Activated T-helper 9 cell treated with anti-CD3 and anti-CD28 coated beads, Interleukin-2, amount 50 U/mL, for 16 hours (primary cell): Measurements from ENCODE around the gene PKNOX2.

Experiments used
- DNase-seq: peaks from one replicate; pipeline ENCODE4 v3.0.0-alpha.2; 2020; ENCODE audit warnings: low read depth

The PKNOX2 gene

GRCh38 chr11:125360066-125360465 is 195.5 kb downstream of the PKNOX2 start:
- DNase-seq = no peak

DNA sequence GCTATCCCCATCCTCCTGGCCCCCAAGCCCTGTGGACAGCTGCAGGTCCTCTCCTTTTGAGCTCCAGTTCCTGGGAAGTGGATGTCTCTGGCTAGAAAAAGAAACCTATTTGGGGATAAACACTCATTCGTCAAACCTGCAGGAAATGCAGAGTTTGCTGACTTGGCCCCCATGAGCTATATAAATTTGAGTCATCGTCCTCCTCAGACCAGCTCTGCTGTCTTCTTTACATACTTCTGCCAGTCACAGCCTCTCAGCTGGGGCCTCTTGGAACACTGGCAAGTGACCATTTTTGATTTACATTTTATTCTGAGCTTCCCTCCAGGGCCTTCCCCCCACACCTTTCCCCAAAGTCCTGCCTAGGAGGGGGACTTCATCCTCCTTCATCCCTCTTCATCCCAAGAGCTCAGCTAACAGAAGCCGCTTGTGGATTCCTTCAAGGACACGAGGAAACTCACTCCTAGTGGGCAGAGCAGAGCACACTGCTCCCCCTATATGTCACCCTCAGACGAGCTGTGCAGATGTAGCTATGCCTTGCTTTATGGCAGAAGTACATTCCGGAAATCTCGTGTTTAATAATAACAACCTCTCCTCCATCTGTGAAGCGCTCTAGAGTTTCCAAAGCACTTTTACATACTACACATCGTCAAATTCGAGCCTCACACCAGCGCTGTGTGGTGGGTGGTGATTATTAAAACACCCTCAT is 199.7 kb downstream of the PKNOX2 start:
- no peak for DNase-seq

DNA sequence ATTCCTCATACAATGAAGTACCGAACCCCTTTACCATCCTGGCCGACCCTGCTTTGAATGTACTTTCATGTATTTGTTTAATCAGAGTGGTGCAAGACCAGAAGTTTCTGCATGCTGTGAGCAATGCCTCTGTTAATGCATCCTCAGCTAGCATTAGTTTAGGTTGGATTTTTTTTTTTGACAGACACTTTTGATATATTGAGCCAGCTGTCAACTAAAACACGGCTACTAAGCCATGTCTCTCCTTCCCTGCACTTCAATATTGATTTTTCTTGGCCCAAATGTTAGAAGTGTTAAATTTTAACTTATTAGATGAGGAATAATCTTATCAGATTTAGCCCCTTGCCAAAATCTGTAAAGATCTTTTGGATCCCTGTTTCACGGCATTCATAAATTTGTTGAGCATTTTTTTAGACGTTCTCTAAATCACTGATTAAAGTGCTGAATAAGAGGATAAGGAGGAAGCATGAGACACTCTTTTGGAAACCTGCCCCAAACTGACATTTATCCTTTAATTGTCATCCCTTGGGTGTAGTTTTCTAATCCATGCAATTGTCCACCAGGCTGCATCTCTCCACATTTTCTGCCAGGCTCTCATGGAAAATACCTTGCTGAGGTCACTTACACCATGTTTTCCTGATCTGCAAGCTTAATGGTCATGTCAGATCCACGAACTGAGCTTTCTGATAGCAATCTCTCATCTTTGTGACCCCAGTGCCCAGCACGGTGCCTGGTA is 200.8 kb downstream of the PKNOX2 start:
- DNase-seq = no peak

- no peak for DNase-seq
Observed at GRCh38 chr11:125367710-125368109, 203.2 kb downstream of the PKNOX2 start.

- no peak for DNase-seq
Observed at GRCh38 chr11:125368757-125369156, 204.2 kb downstream of the PKNOX2 start.

- no peak for DNase-seq
Observed at GRCh38 chr11:125369808-125370207, 205.3 kb downstream of the PKNOX2 start.

DNA sequence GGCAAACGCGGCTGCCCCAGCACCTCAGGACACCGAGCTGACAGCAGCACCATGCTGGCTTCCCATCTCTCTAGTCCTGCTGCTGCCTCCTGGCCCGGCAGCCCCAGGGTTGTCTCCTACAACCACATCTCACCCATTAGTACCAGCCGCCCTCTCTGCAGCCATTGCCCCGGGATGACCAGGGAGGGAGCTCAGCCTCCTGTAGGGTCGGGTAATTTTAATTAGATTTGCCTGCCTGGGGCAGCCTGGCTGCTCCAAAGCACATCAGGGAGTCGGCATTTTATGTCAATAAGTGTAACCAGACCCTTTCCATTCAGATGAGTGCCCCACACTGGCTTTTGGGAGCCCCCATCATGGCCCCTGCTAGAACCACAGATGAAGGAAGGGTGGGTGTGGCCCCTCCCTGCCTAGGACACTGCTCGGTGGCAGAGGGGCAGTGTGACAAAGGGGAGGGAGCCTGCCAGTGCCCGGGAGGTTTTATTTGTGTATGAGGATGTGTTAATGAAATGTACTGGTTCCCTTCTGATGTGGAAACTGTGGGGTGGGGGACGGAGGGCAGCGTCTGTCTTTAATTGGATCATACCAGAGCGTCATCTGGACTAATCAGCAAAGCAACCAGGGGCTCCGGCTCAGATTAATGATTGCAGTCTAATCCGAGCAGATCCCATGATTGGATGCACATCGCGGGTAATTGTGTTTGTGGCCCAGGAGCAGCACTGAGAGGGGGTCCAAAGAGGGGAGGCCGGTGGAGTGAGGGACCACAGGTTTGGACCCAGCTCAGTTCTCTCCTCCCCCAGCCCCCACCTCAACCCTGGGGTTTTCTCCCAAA is 206.2 kb downstream of the PKNOX2 start:
- no peak for DNase-seq

DNA sequence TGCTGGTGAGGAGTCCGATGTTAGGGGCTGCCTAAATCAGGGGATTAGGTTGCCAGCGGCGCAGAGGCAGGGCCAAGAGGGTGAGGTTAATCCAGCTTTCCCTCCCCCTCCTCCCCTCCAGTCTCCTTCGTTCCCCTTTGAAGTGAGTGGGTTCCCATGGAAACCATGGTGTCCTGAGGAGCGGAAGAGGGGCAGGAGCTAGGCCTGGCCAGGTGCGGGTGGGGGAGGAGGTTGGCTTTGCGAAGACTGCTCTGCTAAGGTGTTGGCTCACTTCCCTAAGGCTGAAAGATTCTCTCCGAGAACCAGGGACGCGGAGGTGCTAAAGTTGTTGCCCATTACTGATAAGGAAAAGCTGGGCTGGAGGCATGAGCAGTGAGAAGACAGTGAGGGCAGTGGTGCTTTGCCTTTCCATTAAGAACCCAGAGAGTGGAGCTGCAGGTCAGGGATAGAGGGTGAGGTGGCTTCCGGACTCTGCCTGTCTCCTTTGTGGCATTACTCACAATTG is 206.9 kb downstream of the PKNOX2 start:
- DNase-seq = no peak

- no peak for DNase-seq
Observed at GRCh38 chr11:125372088-125372487, 207.5 kb downstream of the PKNOX2 start.

DNA sequence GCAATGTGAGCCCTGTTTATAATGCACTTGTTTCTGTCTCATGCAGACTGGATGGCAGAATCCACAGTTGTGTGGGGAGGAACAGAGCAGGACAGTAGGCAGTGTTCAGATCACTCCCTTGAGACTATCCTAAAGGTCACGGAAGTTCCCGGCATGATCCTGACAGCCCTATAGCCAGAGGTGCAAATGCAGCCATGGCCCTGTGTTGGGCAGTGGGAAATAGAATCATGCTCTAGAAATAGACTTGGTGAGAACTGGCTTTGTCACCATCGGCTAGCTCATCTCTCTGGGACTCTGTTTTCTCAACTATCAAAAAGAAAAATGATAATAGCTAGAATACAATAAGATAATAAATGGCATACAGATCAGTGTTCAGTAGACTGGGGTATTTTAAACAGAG is 208.4 kb downstream of the PKNOX2 start:
- no peak for DNase-seq

DNA sequence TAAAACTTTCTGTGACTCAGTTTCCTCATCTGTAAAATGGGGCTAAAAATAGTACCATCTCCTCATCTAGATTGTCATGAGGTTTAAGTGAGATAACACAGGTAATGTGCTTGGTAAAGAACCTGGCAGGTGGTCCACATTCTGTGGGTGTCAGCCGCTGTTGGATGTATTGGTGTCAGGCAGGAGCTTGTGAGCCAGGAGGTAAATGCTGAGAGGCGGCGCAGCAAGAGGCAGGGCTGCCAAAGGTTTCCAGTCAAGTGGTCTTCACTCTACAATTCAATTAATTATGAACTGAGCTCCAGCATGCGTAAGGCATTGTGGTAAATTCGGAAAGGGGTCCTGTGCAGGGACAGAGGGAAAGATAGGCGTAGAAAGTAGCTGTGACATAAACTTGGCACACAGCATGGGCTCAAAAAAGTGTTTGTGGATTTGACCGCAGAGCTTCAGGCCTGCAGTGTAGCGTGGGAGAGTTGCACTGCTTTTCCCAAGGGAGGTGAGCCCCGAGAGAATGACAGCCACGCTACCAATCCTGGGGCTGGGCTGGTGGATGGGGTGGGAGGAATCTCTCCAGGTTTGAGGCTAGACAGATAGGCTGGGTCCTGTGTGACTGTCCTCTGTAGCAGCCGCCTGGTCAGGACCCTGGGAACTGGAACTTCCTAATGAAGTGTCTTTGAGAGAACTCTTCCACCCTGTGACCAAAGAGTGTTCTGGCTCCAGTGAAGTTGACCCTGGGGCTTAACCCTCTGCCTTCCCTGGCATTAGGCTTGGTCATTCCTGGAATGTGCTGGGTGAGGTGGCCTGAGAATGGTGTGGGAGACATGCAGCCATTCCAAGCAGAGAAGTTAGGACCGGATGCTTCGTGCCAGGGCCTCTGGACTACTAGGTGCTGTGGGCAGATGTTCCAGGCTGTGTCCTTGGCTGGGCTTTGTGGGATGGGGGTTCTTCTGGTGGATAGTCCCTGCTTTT is 209.2 kb downstream of the PKNOX2 start:
- no peak for DNase-seq

- DNase-seq = no peak
Observed at GRCh38 chr11:125374398-125374797, 209.8 kb downstream of the PKNOX2 start.

- DNase-seq = no peak
Observed at GRCh38 chr11:125375146-125375545, 210.6 kb downstream of the PKNOX2 start.

DNA sequence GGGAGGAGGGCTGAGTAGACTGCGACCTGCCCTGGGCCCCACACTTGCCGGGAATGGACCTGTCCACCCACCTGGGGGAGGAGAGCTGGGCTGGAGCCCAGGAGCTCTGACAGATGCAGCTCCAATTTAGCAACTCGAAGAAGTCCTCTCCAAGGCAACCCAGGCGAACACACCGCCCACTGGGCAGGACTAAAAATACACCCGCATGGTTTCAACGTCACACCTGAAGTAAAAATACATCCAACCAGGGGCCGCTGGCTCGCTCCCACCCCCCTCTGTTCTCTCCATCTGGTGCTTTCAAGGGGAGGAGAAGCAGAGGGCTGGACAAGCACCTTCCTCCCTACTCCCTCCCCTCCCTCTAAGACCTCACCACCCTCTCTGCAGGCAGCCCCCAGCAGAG is 211.6 kb downstream of the PKNOX2 start:
- no peak for DNase-seq

DNA sequence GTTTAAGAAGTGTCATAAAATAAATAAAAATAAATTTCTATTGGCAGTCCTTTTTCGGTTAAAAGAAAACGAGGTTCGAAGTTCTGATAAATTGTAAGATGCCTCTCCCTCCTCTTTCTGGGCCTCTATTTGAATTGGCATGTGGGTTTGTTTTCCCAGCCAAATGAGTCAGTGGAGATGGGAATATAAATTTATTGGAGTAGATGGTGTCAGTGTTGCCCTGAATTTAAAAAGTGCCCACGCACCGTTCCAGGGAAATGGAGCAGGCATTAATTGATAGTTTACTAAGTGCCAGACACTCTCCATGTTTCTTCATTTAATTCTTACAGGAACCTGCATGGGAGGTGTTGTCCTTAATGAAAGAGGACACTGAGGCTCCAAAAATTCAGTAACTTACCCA is 212.3 kb downstream of the PKNOX2 start:
- no peak for DNase-seq

DNA sequence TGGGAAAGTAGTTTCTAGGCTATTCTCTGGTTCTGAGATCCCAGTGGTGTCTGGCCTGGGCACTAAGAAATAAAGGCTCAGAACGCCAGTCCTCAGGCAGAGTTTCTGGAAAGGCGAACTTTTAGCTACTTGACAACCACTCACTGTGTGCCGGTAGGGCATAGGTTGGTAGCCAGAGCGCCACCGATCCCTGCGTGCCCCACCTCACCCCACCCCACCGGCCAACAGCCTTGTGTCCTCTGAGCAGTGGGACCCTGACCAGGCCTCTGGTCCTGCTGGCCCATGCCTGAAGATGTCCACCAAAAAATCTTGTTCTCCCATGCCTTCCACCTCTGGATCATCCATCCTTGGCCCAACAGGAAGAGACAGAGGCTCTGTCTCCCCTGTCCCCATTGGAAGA is 213.5 kb downstream of the PKNOX2 start:
- DNase-seq = no peak

GRCh38 chr11:125378571-125378970 is 214.0 kb downstream of the PKNOX2 start:
- no peak for DNase-seq

DNA sequence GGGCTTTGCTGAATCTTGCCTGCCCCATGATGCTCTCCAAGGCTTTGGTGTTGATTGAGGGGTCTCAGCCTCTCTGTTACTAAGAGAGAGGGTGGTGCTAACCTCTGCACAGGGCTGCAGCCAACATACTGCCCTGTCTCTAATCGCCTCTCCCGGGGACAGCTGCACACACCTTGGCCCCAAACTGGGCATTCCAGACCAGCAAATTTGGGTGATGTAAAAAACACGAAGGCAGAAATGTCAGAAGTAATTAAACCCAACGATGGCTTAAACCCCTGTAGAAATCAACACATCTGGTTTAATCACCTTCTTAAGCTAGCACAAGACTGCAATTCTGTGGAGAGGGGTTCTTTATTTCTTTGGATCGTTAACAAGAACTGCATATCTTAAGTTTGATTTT is 215.0 kb downstream of the PKNOX2 start:
- no peak for DNase-seq

DNA sequence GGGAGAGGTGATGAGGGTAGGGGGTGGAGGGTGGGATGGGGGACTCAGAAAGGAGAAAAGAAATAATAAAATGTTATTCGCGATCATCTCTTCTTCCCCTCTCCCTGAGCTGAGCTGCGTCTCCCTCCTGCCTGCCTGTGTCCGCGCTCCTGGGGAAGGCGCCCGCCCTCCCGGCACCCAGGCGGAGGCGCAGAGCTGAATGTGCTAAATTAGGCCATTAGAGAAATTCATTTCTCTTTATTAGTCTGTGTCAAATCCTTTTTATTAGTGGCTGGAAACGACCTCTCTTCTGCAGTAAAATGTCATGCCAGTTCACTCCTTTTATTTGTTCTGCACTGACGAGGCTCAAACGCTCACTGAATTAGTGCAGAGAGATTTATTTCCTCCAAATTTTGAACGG is 215.4 kb downstream of the PKNOX2 start:
- DNase-seq = no peak

DNA sequence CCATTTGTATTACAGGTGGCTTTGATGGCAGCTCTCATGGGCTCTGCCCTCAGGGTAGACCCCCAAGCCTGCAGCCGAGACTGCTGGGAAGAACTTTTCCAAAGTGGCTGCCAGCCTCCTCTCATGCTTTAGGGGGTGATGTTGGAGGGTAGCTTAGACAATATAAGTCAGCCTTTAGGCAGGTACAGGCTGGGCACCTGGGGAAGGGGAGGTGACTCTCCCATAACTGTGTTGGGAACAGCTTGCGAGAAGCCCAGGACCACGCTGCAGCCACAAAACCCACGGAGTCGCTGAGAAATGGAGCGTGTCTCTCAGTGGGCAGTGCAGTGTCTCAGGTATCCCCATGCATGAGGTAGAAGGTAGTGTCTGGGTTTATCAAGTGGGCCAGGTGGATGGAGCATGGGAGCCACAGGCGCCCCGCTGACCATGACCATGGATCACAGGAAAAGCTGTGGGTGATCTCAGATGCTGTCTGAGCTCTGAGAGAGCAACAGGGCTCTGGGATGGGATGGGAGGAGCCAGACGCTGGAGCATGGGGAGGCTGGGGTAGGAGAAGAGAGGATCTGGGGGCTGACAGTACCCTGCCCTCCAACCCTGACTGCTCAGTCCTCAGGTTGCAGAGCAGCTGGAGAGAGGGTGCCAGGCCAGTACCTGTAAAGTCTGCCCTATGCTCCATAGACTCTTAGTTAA is 216.3 kb downstream of the PKNOX2 start:
- no peak for DNase-seq

DNA sequence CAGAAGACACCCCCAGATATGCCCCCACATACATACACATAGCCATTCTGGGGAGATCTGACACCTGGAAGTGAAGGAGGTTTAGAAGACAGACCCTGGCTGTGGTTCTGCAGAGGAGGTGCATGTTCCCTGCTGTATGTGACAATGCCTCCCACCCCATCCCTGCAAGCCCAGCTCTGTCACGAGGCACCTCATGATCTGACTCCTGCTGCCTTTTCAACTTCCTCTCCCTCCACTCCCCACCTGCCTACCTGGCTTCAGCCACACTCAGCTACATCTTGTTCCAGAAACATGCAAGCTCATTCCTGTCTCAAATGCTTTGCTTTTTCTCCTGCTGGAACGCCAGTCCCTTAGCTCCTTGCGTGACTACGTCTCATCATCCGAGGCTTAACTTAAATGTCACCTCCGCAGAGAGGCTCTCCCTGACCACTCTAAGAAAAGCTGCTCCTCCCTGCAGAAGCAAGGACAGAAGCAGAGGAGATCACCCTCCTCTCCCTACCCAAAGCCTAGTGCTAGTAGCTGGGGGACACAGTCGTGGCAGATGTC is 217.0 kb downstream of the PKNOX2 start:
- no peak for DNase-seq
